HG02759 (cell line): Measurements from ENCODE around the gene NXN.
"Not testable (repeated sequence)": the region's sequence is repeated elsewhere in the genome, so short reads cannot be mapped to it uniquely, and the experiment has no call there.

Experiments
- ATAC-seq: cut with Tn5 transposase; IDR thresholded peaks from one replicate; pipeline ENCODE4 v1.9.1; 2021; ENCODE audit warnings: mild to moderate bottlenecking, moderate library complexity; ENCODE audit not compliant: unreplicated experiment

NXN gene

GRCh38 chr17:957856-958421 lies 21.6 kb downstream of the NXN start:
- ATAC-seq = no peak

GRCh38 chr17:956905-957304 lies 22.7 kb downstream of the NXN start:
- ATAC-seq = no peak

GRCh38 chr17:954431-955164 lies 25.0 kb downstream of the NXN start:
- ATAC-seq = no peak

DNA sequence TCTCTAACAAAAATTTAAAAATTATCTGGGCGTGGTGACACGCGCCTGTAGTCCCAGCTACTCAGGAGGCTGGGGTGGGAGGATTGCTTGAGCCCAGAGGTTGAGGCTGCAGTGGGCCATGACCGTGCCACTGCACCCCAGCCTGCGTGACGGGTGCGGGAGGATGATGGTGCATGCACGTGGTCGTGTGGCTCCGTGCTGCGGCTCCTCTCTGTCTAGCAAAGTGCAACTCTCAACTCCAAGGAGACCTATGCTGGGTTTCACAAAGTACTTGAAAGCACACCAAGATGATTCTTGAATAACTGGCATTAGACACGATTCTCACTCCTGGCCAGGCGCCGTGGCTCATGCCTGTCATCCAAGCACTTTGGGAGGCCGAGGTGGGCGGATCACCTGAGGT lies 25.8 kb downstream of the NXN start:
- no peak for ATAC-seq

DNA sequence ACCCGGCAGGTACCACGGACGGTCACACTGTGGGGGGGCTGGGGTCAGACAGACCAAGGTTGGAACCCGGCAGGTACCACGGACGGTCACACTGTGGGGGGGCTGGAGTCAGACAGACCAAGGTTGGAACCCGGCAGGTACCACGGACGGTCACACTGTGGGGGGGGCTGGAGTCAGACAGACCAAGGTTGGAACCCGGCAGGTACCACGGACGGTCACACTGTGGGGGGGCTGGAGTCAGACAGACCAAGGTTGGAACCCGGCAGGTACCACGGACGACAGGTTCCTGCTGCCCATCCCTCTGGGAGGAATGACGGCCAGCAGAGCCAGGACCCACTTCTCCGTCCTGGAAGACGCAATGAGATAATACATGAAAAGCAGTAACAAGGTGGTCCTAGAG lies 27.0 kb downstream of the NXN start:
- not testable (repeated sequence) for ATAC-seq

GRCh38 chr17:951325-952132 lies 28.0 kb downstream of the NXN start:
- no peak for ATAC-seq

GRCh38 chr17:949623-950303 lies 29.8 kb downstream of the NXN start:
- no peak for ATAC-seq

DNA sequence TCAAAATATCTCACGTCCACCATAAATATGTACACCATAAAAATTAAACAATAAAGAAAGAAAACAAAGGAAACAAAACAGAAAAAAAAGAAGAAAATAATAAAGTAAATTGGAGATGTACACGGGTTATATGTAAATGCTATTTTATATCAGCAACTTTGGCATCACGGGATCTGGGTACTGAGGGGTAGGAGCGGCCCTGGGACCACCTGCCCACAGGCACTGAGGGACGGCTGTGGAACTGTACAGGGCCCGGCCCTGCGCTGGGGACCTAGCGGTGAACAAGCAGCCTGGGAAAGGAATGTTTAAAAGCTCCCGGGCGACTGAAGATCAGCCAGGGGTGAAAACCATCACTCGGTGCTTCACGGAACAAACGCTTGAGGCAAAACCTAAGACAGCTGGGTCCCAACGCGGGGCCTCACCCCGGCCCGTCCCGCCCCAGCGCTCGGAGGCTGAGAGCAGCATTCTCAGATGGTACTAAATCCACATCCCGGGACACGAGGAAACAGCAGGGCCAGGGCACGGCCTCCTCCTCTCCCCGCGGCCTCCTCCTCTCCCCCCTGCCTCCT lies 31.2 kb downstream of the NXN start:
- no peak for ATAC-seq

DNA sequence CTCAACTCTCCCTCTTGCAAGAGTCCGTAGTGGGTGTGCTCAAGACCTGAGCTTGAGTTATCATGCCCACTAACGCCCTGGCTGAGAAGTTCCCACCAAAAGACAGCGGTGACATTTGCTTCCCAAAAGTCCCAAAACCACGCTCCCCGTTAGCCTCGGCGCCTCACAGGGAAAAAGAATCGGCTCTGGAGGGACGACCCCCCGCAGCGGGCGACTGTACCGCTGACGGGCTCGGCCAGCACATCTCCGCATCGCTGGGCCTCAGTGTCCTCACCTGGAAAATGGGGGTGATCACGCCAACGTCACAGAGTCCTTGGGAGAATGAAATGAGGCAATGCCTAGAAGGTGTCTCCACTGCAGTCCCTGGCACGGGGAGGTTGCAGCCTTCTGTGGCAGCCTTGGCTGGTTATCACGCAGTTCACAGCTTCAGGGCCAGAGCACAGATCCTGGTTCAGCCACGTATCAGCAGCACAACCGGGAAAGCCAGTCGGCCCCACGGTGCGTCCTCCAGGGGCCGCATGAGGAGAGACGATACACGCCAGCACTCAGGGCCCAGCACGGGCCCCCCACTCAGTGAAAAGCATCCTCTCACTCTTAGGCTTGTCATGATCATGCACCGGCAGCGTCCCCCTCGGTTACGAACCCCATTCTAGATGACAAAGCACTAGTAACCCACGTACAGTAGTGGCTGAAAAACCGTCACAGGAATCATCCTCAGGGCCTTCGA lies 32.9 kb downstream of the NXN start:
- ATAC-seq = no peak

DNA sequence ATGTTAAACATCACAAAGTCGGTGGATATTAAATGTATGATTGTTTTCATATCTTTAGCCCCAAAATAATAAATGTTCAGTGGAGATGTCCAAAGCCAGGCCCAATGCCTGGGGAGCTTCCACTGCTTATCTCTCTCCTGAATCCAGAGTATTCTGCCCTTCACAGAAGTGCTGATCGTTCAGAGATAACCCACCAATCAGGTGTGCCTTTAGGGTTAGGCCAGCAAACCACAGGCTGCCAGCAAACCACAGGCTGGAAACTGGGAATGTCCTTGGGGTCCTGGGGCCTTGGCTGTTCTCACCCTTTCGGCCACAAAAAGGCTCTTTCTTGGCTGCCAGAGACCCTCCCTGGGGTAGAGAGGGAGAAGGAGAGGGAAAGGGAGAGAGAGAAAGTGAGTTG lies 33.9 kb downstream of the NXN start:
- ATAC-seq = no peak

DNA sequence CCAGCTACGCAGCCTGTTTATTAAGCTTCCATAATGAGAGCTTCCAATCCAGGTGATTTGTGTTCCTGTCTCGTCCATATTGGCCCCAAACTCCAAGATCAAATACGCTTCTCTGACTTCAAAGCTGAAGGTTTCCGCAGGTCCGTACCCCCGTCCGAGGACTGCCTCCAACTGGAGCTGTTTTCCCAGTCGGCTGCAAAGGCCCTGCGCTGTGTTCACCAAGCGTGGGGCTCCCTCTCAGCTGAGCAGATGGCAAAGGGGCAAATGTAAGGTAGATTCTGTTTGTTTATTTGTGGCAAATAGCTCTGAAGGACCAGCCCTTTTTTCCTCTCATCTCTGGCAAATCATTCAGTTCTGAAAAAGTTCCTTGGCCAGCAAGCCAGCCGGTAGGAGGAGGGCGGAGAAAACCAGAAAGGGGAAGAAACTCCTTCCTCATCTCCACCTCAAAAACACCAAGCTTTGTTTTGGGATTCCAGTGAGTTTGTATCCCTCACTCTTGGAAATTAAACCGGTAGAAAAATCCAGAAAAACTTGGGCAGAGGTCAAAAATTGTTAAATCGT lies 35.2 kb downstream of the NXN start:
- no peak for ATAC-seq

- ATAC-seq = no peak
These were observed 44.1 kb downstream of the NXN start for GRCh38 chr17:935485-935884.

DNA sequence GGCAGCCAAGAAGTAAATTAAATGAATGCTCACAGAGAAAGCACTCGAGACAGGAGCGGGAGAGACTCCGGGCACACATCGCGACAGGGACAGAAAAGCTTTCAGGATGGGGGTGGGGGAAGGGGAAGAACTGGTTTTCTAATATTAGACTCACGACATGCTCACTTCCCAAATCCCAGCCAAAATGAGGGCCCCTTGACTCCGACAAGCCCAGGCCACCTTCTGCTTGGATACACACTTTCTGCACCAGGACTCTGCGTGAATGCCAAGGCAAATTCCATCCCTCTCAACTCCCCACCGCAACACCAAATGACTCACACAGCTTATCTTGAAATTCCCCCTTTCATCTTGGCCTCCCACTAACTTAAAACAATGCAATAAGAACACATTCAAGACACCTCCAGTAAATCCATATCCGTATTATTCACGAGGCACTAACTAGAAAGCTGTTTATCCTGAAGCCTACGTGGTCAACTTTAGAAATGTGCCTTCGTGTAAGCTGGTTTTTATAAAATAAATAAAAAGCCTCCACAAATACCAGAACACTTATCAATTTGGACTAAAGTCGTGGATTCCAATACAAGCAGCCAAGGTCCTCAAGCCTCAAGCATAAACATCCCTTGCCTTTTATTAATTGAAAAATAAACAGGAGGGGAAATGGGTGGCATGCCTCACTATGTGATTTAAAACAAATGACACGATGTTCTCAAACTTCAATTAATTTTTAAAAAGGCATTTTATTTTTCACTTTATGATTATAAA lies 46.1 kb downstream of the NXN start:
- ATAC-seq = no peak

- no peak for ATAC-seq
These were observed 49.3 kb downstream of the NXN start for GRCh38 chr17:930258-930657.

DNA sequence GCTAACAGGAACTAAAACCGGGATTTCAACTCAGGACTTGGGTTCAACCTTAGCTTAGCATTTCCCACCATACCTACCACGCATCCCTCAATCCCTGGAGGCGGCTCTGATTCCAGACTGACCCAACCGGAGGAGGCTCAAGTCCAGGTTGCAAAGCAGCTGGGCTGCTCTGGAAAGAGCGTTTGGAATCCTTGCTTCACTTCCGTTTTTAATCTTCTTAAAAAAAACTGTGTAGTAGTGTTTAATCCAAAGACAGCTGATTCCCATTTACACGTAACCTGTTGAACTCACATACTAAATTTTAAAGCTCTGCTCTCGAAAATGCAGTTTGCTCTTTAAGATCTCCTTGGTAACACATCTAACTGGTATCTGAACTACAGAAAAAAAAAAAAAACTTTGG lies 50.0 kb downstream of the NXN start:
- no peak for ATAC-seq

GRCh38 chr17:927611-928461 lies 51.7 kb downstream of the NXN start:
- ATAC-seq = no peak

DNA sequence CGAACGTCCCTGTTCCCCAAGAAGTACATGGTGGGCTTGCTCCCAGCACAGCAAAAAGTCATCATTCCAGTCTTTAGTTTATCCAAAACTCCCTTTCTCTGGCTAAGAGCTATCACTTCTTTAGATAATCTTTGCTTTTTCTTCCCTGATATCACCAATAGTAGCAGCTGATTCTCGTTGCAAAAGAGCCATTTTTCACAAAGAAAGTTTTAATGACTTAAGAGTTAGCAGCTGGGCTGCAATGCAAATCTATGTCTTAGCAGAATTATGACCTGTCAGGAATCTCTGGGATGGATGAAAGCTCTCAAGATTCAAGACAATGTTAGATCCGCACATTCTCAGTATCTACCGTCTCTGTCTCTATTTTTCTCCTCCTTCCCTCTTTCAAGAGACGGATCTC lies 53.8 kb downstream of the NXN start:
- ATAC-seq = no peak

DNA sequence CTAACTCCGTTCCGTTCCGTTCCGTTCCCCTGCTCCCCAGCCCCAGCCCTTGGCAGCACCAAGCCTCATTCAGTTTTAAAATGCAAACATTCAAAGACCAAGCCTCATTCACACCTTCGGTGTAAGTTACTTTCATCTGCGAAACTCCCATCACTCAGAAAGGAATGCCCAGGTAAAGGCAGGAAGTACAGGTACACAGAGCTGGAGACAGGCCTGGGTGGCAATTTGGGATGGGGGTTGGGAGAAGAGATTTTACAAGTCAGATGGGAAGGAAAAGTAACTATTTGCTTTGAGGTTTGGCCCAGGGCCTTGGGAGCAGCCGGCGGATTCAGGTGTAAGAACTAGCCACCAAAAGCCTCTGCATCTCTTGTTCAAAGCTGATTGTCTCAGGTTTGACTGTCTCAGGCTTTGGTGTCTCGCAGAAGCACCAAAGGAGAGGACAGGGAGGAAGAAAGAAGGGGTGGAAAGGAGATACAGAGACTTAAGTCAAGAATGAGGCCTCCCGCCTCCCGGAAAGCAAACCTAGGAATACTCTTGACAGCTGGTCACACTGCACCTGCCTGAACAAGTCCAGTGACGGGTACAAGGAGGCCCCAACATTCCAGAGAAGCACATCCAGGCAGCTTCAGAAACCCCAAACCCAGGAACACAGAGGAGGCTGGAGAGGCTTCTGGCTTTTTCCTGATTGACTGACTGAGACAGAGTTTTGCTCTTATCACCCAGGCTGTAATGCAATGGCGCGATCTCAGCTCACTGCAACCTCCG lies 54.7 kb downstream of the NXN start:
- no peak for ATAC-seq
